ENCODE data around the gene FXYD7.
A peak's percentile ranks its signal among the peaks of the same experiment; 100 is the strongest.

Gene FXYD7

DNA sequence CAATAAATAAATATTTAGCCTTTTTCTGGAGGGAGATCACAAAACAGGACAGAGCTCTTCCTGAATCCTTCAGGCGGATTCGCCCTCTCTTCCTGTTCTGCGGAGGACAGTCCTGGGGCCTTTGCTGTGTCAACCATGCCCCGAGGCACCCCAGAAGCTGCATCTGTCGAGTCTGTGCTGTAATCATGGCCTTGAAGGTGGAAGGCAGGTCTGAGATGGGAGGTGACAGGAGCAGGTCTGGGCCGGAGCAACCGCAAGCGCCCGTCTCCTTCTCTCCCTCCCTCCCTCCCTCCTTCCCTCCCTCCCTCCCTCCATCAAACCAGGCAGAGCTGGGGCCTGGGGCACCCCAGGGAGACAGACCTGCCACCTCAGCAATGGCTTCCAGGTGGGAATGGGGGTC lies 32.1 kb upstream of the FXYD7 start:
- DNase-seq (ENCODE audit: low spot score) = no peak

DNA sequence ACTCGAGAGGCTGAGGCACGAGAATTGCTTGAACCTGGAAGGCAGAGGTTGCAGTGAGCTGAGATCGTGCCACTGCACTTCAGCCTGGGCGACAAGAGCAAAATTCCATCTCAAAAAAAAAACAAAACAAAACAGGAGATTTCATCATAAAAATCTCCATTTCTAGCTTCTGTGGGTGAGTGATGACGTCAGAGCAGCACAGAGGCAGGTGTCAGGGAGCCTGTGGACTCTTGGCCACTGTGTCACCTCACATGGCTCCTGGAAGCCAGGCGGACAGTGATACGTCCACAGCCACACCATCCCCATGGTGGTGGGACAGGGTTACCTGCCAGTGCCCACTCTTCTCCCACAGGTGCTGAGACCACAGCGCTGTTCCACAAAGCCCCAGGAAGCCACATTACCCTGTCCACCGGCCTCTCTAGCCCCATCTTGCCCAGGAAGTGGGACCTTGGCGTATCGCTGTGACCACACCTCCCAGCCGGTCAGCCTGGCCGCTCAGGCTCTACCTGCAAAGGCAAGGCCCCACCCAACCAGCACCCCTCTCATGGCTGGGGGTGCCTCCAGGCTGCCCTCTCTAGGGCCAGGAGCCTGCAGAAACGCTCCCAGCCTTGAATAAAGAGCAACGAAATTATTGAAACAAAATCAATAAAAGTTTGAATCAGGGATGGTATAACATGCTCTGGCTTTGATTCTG lies 29.9 kb upstream of the FXYD7 start:
- no peak for DNase-seq (ENCODE audit: low spot score)

DNA sequence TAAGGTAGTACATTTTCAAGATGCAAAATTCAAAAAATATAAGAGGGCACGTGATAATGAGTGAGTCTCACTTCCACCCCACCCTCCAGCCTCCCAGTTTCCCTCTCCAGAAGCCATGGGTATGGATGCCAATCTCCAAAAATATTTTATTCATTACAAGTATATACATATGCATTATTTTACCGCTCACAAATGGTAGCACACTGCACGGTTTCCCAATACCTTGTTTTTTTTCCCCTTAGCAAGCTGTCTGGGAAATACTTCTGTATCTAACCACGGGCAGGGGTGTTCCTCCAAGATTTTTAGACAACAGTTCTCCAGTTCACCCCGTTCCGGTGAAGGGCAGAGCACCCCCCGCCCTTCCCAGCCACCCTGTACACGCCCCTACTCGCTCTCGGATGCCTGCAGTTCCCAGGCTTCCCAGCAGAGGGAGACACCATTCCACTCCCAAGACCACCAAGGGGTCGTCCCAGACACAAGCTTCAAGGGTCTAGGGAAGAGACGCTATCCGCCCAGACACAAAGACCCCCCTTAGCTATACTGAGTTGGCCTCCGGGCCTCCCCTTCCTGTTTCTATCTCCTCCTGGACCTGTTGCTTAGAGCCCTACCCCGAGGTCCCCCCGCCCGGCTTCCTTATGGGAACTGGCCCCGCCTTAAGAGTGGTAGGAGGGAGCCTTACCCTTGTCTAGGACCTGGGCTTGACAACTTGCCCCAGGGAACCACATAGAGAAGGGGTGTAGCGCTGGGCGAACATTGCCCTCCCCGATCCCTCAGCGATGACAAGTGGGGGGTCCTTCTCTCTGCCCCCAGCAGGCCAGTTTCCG lies 28.5 kb upstream of the FXYD7 start:
- DNase-seq (ENCODE audit: low spot score) = peak; percentile 70

DNA sequence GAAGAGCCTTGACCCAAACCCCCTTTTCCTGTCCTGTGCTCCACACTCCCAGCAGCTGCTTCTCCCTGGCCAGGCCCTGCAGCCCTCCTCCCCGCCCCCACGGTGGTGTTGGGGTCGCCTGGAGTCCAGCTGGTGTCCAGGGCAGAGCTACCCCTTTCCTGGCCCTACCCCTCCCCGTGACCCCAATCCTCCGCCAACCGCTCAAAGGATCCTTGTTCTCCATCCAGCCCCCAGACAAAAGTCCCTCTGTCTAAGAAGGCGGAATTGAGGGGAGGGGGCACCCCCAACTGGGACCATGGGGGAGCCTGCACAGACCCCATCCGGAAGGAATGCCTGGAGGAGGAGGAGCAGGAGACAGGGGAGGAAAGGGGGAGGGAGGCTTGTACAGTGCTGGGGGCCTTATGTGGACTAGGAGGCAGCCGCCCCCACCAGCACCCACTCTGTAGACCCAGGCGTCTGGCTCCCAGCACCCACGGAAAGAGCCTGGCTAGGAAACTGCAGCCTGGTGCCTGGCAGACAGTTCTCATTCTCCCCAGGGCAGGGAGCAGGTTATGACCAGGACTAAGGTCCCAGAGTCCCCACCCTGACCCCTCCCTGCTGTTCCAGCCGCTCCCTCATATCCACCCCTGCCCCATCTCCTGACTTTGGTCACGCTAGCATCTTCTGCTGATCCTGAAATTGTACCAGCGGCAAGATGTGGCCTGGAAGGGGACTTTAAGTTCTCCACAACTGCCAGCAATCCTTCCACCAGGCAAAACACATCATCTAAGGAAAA lies 27.7 kb upstream of the FXYD7 start, which contains the start of gene FXYD3:
Gene FXYD3 (plus strand): TSS at position 647 of the 775 bp plus-strand sequence. CDS start 3,554 bp downstream, outside the sequence.
- no peak for DNase-seq (ENCODE audit: low spot score)

DNA sequence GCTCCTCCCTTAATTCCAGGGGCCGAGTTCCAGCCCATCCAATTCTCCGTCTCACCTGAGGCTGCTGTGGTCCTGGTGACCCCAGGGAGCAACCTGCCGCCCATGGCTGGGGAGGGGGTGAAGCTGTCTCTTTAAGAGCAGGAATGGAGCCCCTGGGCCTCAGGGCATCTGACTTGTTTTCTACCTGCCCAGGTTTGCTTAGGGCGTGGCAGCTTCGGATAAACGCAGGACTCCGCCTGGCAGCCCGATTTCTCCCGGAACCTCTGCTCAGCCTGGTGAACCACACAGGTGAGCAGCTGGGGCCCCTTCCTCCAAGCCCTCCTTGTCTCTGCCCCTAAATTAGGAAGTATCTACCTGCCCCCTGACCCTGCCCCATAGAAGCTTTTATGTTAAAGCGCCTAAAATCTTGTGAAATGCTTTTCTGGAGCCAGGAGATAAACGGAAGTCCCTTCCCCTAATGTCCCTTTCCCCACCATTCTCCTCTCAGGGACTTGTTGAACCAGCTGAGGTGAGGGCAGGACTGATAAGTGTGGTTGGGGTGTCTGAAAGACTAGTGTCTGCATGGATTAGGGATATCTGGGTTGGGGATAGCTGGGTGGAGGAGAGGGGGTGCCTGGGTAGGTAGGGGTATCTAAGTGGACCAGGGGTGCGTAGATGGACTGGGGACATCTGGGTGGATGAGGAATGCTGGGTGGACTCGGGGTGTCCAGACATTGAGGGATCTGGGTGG lies 26.8 kb upstream of the FXYD7 start:
- DNase-seq (ENCODE audit: low spot score) = no peak

DNA sequence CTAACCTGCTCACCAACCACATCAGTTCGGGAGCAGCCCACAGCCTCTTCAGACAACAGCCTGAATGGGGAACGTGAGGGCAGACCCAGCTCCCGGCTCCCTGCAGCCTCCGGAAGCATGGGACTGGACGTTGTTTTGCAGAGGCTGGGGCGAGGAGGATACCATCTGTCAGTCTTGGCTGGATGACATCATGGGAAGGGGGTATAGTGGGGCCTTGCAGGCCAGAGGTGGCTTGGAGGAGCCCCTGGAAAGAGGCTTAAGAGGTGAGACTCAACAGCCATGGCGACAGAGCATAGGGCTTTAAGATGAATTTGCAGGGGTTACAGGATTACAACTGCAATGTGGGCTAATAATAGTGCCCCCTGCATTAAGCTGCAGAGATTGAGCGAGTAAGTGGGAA lies 25.9 kb upstream of the FXYD7 start:
- no peak for DNase-seq (ENCODE audit: low spot score)

DNA sequence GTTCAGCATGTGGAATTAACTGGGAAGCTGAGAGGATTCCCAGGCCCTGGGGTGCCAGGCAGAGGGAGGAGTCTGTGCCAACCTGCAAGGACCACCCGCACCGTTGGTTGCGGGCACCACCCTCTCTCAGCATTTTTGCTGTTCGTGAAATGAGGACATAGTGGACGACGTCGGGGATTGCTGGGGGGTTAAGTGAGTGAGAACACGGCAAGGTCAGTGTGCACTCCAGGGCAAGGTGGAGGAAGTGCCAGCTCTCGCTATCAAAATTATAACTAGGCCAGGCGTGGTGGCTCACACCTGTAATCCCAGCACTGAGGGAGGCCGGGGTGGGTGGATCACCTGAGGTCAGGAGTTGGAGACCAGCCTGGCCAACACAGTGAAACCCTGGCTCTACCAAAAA lies 25.3 kb upstream of the FXYD7 start:
- DNase-seq (ENCODE audit: low spot score) = no peak

DNA sequence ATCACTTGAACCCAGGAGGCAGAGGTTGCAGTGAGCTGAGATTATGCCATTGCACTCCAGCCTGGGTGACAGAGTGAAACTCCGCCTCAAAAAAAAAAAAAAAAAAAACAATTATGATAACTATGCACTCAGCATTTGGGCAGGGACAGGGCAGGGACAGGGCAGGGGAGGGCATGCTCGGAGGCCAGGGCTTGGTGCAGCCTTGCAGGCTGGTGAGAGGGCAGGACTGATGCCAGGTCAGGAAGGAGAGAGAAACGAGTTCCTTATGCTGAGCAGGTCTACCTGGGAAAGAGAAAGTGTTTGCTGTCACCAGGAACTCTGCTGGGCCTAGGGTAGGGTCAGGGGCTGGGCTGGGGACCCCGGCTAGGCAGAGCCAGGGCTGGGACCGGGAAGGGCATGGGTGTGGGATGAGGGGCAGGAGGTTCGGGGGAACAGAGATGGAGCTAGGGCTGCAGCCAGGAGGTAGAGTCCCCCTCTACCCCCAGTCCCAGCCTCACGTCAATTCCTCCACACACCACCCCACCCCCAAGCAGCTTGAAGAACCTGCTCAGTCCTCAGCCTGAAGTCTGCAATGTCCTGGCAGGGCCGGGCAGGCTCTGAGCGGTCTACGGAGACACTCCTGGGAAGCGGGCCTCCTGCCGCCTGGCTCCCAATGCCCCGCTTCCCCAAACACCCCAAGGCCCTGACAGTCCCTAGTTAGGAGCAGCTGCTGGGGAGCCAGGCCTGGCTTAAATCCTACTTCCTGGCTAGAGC lies 24.6 kb upstream of the FXYD7 start:
- no peak for DNase-seq (ENCODE audit: low spot score)

DNA sequence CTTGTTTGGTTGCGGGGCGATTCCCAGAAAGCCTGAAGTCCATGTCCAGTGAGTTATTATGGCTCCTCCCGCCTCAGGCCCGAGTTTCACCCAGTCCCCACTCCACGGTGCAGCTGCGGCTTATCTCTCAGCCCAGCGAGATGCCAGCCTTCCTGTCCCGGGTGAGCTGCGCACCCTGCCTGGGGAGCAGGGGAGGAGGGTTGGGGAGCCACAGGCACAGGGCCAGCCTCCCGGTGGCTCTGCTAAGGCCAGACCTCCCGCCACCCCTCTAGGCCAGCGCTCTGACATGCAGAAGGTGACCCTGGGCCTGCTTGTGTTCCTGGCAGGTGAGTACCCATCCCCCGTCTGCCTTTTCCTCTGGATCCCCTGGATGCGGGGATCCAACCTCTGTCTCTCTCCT lies 24.0 kb upstream of the FXYD7 start:
- peak; percentile 25 for DNase-seq (ENCODE audit: low spot score)

DNA sequence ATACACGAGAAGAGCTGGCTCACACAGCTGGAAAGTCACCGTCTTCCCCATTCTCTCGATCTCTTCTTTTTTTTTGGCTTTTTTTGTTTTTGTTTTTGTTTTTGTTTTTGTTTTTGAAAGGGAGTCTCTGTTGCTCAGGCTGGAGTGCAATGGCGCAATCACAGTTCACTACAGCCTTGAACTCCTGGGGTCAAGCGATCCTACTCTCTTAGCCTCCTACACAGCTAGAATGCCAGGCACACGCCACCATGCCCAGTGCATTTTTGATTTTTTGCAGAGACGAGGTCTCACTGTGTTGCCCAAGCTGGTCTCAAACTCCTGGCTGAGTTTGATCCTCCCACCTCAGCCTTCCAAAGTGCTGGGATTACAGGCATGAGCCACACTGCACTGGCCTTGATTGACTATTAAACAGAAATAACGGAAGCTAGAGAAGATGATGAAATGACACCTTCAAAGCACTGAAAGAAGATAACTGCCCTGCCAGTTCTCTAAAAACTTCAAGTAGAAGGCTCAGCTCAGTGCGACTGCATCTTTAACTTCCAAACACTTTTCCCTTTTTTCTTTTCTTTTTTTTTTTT lies 23.4 kb upstream of the FXYD7 start:
- DNase-seq (ENCODE audit: low spot score) = no peak

DNA sequence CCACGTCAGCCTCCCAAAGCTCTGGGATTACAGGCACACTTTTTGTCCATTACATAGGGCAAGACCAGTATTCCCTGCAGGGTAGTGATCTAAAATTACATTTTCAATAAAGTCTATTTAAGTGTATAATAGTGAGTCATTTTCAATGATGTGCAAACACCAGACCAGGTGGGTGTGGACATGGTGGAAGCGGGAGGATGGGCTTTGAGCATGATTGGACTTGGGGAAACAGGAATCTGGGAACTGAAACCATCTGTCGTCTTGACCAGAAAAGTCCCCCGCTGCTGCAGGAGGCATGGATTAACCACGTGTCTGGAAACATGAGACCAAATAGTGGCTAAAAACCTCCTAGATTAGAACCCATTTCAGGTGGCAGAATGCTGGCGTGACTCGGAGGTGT lies 22.6 kb upstream of the FXYD7 start:
- no peak for DNase-seq (ENCODE audit: low spot score)

DNA sequence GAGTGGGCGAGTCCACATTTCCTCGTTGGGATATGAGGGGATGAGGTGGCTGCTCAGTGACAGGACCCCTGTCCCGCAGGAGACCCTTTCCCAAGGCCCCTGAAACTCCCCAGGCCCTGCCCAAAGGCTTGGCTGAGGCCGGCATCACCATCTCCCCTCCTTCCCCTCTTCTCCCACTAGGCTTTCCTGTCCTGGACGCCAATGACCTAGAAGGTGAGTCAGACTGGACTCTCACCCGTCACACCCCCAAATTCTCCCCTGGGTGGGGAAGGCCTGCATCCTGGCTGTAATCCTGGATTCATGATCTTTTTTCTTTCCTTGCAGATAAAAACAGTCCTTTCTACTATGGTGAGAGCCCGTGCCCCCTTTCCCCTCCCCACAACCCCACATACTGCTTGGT lies 22.2 kb upstream of the FXYD7 start:
- no peak for DNase-seq (ENCODE audit: low spot score)

DNA sequence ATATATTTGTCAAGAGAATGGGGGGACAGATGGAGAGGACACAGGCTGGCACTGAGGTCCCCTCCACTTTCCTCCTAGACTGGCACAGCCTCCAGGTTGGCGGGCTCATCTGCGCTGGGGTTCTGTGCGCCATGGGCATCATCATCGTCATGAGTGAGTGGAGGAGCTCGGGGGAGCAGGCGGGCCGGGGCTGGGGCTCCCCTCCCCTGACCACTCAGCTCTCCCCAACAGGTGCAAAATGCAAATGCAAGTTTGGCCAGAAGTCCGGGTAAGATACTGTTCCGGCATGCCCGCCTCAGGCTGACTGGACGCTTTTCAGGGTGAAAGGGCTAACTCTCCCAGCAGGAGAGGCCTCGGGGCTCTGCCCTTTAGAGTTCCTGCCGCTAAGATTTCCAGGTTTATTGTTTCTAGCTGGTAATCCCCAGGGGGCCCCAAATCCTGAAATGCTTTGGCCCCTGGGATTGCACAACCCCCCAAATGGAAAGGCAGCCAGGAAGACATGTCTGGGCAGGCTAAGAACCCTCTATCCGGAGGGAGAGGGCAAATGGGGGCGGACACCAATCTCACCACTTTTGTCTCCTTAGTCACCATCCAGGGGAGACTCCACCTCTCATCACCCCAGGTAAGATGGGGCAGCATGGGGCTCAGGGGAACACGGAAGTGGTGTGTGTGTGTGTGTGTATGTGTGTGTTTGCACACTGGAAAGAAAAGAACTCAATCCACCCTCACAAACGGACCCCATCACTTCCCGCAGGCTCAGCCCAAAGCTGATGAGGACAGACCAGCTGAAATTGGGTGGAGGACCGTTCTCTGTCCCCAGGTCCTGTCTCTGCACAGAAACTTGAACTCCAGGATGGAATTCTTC lies 20.1 kb upstream of the FXYD7 start:
- DNase-seq (ENCODE audit: low spot score) = no peak

DNA sequence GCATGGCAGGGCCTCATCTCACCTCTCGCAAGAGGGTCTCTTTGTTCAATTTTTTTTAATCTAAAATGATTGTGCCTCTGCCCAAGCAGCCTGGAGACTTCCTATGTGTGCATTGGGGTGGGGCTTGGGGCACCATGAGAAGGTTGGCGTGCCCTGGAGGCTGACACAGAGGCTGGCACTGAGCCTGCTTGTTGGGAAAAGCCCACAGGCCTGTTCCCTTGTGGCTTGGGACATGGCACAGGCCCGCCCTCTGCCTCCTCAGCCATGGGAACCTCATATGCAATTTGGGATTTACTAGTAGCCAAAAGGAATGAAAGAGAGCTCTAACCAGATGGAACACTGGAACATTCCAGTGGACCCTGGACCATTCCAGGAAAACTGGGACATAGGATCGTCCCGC lies 19.5 kb upstream of the FXYD7 start:
- no peak for DNase-seq (ENCODE audit: low spot score)

DNA sequence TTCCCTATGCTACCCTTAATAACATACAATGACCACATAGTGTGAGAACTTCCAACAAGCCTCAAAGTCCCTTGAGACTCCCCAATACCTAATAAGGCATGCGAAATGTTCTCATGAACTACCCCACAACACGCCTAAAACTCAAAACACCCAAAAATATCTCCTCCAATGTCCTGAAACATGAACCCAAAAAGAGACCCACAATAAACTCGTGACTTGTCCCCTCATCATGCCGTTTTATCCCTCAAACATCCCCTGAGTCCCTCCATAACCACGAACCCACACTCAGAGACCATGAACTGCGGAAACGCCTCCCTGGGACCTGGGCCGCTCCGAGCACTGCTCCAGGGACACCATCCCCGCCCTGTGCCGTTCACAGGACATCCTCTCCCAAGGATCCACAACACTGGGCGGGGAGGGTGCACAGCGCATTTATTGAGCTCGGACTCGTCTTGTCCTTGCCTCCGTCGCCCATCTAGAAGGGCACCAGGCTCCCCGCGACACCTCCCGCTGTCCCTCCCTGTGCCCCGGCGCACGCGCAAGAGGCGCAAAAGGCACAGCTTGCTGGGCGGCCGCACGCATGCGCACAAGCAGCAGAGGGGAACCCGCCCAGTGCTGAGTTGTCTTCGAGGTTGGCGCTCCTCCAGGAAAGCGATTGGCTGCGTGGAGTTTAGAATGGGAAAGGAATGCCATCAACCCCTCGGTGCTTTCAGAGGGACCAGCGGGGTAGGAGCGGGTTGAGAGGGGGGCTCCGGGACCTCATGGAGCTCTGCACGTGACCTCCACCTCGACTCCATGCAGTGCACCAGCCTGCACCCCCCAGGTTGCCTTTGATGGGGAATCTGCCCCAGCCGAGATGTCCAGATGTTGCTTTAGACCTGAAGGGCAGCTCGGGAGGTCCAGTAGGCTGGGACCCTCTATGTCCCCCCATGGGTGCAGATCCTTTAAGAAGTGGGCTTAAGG lies 18.7 kb upstream of the FXYD7 start:
- DNase-seq (ENCODE audit: low spot score) = peak; percentile 96

DNA sequence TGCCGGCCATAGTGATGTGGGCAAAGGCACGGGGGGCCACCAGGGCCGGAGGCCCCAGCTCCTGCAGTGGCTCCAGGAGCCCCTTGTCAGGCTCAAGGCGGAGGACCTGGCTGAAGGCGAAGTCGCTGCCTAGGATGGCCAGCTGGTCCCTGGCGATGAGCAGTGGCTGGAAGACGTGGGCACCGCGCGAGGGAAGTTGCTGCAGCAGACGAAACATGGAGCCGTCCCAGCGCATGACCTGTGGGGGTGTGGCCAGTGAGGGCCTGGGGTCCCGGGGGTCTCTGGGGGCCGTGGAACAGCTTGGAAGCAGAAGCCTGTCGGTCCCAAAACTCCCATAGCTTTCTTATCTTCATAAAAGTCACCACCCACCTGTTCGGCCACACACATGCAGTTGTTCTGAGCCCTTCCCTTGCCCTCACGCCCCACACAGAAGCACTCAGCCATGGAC lies 17.8 kb upstream of the FXYD7 start:
- no peak for DNase-seq (ENCODE audit: low spot score)

DNA sequence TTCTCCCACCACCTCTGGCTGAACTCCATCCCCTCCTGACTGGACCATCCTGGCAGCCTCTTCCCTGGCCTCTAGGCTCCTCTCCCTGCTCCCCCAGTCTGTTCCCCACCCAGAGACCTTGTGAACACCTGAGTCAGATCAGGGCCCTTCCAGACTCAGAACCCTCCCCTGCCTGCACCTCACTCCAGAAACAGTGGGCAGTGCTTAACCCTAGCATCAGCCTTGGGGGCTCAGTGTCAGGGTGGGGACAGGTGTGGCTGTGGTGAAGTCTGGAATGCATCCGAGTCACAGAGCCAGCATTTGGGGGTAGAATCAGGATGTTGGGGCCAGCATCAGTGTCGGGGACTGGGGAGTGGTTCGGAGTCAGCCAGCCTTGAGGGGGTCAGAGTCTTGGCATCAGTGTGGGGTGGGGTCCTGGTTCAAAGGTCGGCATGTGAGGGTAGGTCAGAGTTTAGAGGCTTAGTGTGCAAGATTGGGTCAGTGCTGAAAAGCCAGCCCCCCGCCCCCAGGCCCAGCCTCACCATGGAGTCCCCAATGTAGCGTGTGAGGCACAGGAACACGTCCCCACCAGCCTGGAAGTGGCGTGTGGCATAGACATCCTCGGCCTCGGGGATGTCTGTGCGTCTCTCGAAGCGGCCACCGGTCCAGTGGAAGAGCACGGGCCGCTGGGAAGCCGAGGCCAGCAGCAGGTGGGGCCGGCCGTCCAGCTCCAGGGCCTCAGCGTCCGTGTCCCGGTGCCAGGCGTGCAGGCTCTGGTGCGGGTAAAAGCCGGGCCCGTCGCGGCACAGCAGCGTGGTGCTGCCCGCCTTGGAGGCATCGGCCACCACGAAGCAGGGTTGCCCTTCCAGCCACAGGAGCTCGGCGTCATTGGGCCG lies 17.1 kb upstream of the FXYD7 start:
- no peak for DNase-seq (ENCODE audit: low spot score)

DNA sequence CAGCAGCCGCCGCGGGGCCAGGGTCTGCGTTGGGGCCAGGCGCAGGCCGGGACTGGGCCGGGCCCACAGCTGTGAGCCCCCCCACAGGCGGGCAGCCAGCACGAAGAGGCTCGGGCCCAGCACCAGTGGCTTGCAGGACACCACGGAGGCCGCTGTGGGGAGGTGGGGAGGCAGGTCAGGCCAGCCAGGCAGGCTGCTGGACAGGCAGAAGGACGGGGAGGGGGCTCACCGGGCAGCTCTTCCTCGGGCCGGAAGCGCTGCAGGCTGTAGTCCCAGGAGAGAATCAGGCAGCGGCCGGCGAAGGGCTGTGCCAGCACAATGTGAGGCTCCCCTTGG lies 16.5 kb upstream of the FXYD7 start:
- DNase-seq (ENCODE audit: low spot score) = no peak
